ENCODE data around the gene AFDN. TPM values are rescaled to one million over a fixed set of nuclear protein-coding genes. Genes with fewer than 3 reads are reported as not detected.

The AFDN gene
- total RNA-seq, 1 donor from 2014 or later: 162 TPM

GRCh38 chr6:168012431-168013249 lies 185.9 kb downstream of the AFDN start:
- no peaks in the 10 kb centered on the region for H3K4me1 ChIP-seq
- H3K27ac ChIP-seq: no peak overlapping the region
- TF ChIP-seq CTCF (IDR thresholded peaks at IDR 0.05) (no peak), POLR2AphosphoS5 (IDR thresholded peaks at IDR 0.05; ENCODE audit: insufficient read depth in 1 of 2, low read depth in 1 of 2) (no peak), POLR2A (IDR thresholded peaks at IDR 0.05) (no peak)
- H3K9me3 ChIP-seq: no peaks in the 10 kb centered on the region
- no peak overlapping the region for H3K4me3 ChIP-seq
- intact Hi-C loops (cut with DNase I): no loop called here
- no peaks in the 10 kb centered on the region for H3K27me3 ChIP-seq
- DNase-seq (ENCODE audit: extremely low spot score in 2 of 2): peak; percentile 58 to 87
- H3K36me3 ChIP-seq: no peaks in the 10 kb centered on the region

DNA sequence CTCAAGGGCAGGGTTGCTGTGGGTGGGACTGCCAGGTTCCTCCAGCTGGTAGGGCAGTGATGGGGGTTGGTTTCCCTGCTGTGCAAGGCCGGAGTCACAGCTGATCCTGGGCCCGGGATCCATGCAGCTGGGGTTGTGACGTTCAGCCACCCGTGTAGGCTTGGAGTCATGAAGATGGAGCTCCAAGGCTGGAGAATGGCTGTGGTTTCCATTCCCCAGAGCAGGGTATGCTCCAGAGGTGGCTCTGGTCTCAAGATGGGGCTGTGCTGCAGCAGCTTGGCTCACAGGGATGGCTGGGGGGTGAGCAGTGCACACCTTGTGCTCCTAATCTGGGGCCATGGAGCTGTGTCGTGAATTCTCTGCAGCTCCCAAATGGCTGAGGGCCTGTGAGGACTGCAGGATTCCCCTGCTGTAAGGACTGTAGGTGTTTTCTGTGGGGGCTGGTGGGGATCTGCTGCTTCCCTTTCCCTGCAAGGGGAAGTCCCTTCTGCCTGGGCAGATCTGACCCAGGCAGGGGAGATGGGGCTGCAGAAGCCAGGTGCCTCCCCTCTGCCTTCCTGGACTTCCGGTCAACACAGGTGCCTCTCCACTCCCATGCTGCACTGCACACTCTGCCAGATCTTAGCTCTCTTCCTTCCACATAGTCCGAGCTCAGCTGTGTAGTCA lies 186.7 kb downstream of the AFDN start:
- no peaks in the 10 kb centered on the region for H3K27me3 ChIP-seq

GRCh38 chr6:168014428-168014827 lies 187.7 kb downstream of the AFDN start:
- Histone ChIP-seq H3K27ac (no peak overlapping the region), H3K4me3 (no peak overlapping the region), H3K36me3 (no peaks in the 10 kb centered on the region), H3K9me3 (no peaks in the 10 kb centered on the region), H3K27me3 (no peaks in the 10 kb centered on the region), H3K4me1 (no peaks in the 10 kb centered on the region)
- intact Hi-C loops (cut with DNase I): no loop called here
- TF ChIP-seq CTCF (IDR thresholded peaks at IDR 0.05) (no peak), POLR2AphosphoS5 (IDR thresholded peaks at IDR 0.05; ENCODE audit: insufficient read depth in 1 of 2, low read depth in 1 of 2) (no peak), POLR2A (IDR thresholded peaks at IDR 0.05) (no peak)
- no peak for DNase-seq (ENCODE audit: extremely low spot score in 2 of 2)

More for the DNA sequence above, 186.7 kb downstream of the AFDN start:
- Histone ChIP-seq H3K4me3 (no peak overlapping the region), H3K4me1 (no peaks in the 10 kb centered on the region), H3K9me3 (no peaks in the 10 kb centered on the region), H3K36me3 (no peaks in the 10 kb centered on the region), H3K27ac (no peak overlapping the region)
- no peak for TF ChIP-seq POLR2AphosphoS5 (IDR thresholded peaks at IDR 0.05; ENCODE audit: insufficient read depth in 1 of 2, low read depth in 1 of 2)
- no peak for TF ChIP-seq CTCF (IDR thresholded peaks at IDR 0.05)
- no peak for TF ChIP-seq POLR2A (IDR thresholded peaks at IDR 0.05)
- DNase-seq (ENCODE audit: extremely low spot score in 2 of 2): peak; percentile 74 to 79
- intact Hi-C loops (cut with DNase I): no loop called here

GRCh38 chr6:168015009-168015408 lies 188.3 kb downstream of the AFDN start:
- peak; percentile 12 to 44 for DNase-seq (ENCODE audit: extremely low spot score in 2 of 2)
- Histone ChIP-seq H3K27ac (no peak overlapping the region), H3K4me1 (no peaks in the 10 kb centered on the region), H3K27me3 (no peaks in the 10 kb centered on the region), H3K36me3 (no peaks in the 10 kb centered on the region), H3K4me3 (no peak overlapping the region), H3K9me3 (no peaks in the 10 kb centered on the region)
- intact Hi-C loops (cut with DNase I): no loop called here
- TF ChIP-seq POLR2AphosphoS5 (IDR thresholded peaks at IDR 0.05; ENCODE audit: insufficient read depth in 1 of 2, low read depth in 1 of 2): no peak
- no peak for TF ChIP-seq CTCF (IDR thresholded peaks at IDR 0.05)
- TF ChIP-seq POLR2A (IDR thresholded peaks at IDR 0.05): no peak

Measured in vagina (tissue), 2 donors.